Neural progenitor cell (in vitro differentiated cells): ENCODE results near the gene PTOV1. TPM values are rescaled to one million over a fixed set of nuclear protein-coding genes. Genes with fewer than 3 reads are reported as not detected.

Experiments
- DNase-seq: peaks from one replicate; pipeline ENCODE4 v3.0.0-alpha.2; 2016; ENCODE audit warnings: low spot score
- H2AFZ ChIP-seq: fragments of 200-600 bp; sonication (generic); replicated peaks from 2 replicates; pipeline ENCODE4 v1.6.1; 2016; ENCODE audit warnings: antibody characterized with exemption
- H3F3A ChIP-seq: fragments of 200-600 bp; sonication (generic); 2 replicates; pipeline ENCODE4 v1.6.1; 2016; ENCODE audit warnings: antibody characterized with exemption, low read depth
- H3K27ac ChIP-seq: fragments of 200-600 bp; sonication (generic); 2 replicates; pipeline ENCODE4 v1.5.1; 2016; ENCODE audit warnings: mild to moderate bottlenecking
- H3K27me3 ChIP-seq: fragments of 200-600 bp; sonication (generic); 2 replicates; pipeline ENCODE4 v1.6.1; 2016; ENCODE audit warnings: mild to moderate bottlenecking, moderate library complexity
- H3K36me3 ChIP-seq: fragments of 200-600 bp; sonication (generic); 2 replicates; pipeline ENCODE4 v1.5.1; 2016
- H3K4me1 ChIP-seq: fragments of 200-600 bp; sonication (generic); 2 replicates; pipeline ENCODE4 v1.6.1; 2016; ENCODE audit warnings: mixed run types
- H3K4me2 ChIP-seq: fragments of 200-600 bp; sonication (generic); 2 replicates; pipeline ENCODE4 v1.6.1; 2016
- H3K4me3 ChIP-seq: fragments of 200-600 bp; sonication (generic); 2 replicates; pipeline ENCODE4 v1.5.1; 2016
- H3K79me2 ChIP-seq: fragments of 200-600 bp; sonication (generic); 2 replicates; pipeline ENCODE4 v1.6.1; 2016; ENCODE audit warnings: low read depth
- H3K9ac ChIP-seq: fragments of 200-600 bp; sonication (generic); 2 replicates; pipeline ENCODE4 v1.6.1; 2016
- H3K9me3 ChIP-seq: fragments of 200-600 bp; sonication (generic); 2 replicates; pipeline ENCODE4 v1.5.1; 2016; ENCODE audit warnings: low read depth
- H4K20me1 ChIP-seq: fragments of 200-600 bp; sonication (generic); 2 replicates; pipeline ENCODE4 v1.6.1; 2016; ENCODE audit warnings: low read depth
- H3K27ac Mint-ChIP-seq: 3 replicates; pipeline ENCODE4 v1.8.0; 2021; ENCODE audit warnings: mixed read lengths
- H3K27me3 Mint-ChIP-seq: 2 replicates; pipeline ENCODE4 v1.8.0; 2022; ENCODE audit warnings: low read depth, mild to moderate bottlenecking, inconsistent platforms, moderate library complexity, mixed read lengths; ENCODE audit not compliant: insufficient read depth
- H3K36me3 Mint-ChIP-seq: 3 replicates; pipeline ENCODE4 v1.8.0; 2021; ENCODE audit warnings: mixed read lengths
- H3K4me1 Mint-ChIP-seq: 3 replicates; pipeline ENCODE4 v1.8.0; 2021; ENCODE audit warnings: mixed read lengths
- H3K4me3 Mint-ChIP-seq: 3 replicates; pipeline ENCODE4 v1.8.0; 2021; ENCODE audit warnings: mild to moderate bottlenecking, moderate library complexity, mixed read lengths
- H3K9me3 Mint-ChIP-seq: 3 replicates; pipeline ENCODE4 v1.8.0; 2020; ENCODE audit warnings: mixed read lengths
- EZH2 ChIP-seq: fragments of 200-600 bp; sonication (generic); IDR thresholded peaks from 2 replicates; pipeline ENCODE4 v1.6.1; 2017; ENCODE audit warnings: antibody characterized with exemption, mild to moderate bottlenecking, moderate library complexity
- EZH2phosphoT487 ChIP-seq: fragments of 200-600 bp; sonication (generic); IDR thresholded peaks from 2 replicates; pipeline ENCODE4 v1.6.1; 2017; ENCODE audit warnings: antibody characterized with exemption
- total RNA-seq: library from RNA; depleted of rRNA; stranded (reverse); fragments of >200 nt; gene quantifications from 2 replicates; pipeline ENCODE4 v1.2.3, GENCODE V29; 2015; ENCODE audit warnings: low replicate concordance
- TF ChIP-seq, protein P1 (sequence below): fragments of 200-600 bp; sonication (generic); IDR thresholded peaks from 2 replicates; pipeline ENCODE4 v1.5.1; 2017; ENCODE audit warnings: antibody characterized with exemption, mild to moderate bottlenecking

PTOV1 gene
- total RNA-seq, 1 donor from 2014 or later, result 63.5 TPM

GRCh38 chr19:49906879-49907564 is 56.1 kb downstream of the PTOV1 start:
- Histone ChIP-seq H3K4me3 (no peak overlapping the region), H3K4me2 (no peak overlapping the region), H3K27ac (no peak overlapping the region), H3K27me3 (no peaks in the 10 kb centered on the region), H3K9me3 (no peaks in the 10 kb centered on the region), H3K36me3 (no peaks in the 10 kb centered on the region), H2AFZ (no peak overlapping the region), H3K4me1 (no peaks in the 10 kb centered on the region), H4K20me1 (peaks cover 56% of the 10 kb centered on the region), H3F3A (peaks cover 8% of the 10 kb centered on the region), H3K79me2 (peaks cover 13% of the 10 kb centered on the region), H3K9ac (no peak overlapping the region)
- H3K4me1 Mint-ChIP-seq, result peaks cover 3% of the 10 kb centered on the region
- H3K36me3 Mint-ChIP-seq, result peaks cover 25% of the 10 kb centered on the region
- DNase-seq, result no peak
- TF ChIP-seq EZH2, result no peak
- TF ChIP-seq, protein P1, sequence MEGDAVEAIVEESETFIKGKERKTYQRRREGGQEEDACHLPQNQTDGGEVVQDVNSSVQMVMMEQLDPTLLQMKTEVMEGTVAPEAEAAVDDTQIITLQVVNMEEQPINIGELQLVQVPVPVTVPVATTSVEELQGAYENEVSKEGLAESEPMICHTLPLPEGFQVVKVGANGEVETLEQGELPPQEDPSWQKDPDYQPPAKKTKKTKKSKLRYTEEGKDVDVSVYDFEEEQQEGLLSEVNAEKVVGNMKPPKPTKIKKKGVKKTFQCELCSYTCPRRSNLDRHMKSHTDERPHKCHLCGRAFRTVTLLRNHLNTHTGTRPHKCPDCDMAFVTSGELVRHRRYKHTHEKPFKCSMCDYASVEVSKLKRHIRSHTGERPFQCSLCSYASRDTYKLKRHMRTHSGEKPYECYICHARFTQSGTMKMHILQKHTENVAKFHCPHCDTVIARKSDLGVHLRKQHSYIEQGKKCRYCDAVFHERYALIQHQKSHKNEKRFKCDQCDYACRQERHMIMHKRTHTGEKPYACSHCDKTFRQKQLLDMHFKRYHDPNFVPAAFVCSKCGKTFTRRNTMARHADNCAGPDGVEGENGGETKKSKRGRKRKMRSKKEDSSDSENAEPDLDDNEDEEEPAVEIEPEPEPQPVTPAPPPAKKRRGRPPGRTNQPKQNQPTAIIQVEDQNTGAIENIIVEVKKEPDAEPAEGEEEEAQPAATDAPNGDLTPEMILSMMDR, result no peak
- no peak for TF ChIP-seq EZH2phosphoT487
- no peak overlapping the region for H3K27ac Mint-ChIP-seq
- H3K4me3 Mint-ChIP-seq, result no peak overlapping the region
- H3K9me3 Mint-ChIP-seq, result no peaks in the 10 kb centered on the region
- H3K27me3 Mint-ChIP-seq, result peaks cover 9% of the 10 kb centered on the region

DNA sequence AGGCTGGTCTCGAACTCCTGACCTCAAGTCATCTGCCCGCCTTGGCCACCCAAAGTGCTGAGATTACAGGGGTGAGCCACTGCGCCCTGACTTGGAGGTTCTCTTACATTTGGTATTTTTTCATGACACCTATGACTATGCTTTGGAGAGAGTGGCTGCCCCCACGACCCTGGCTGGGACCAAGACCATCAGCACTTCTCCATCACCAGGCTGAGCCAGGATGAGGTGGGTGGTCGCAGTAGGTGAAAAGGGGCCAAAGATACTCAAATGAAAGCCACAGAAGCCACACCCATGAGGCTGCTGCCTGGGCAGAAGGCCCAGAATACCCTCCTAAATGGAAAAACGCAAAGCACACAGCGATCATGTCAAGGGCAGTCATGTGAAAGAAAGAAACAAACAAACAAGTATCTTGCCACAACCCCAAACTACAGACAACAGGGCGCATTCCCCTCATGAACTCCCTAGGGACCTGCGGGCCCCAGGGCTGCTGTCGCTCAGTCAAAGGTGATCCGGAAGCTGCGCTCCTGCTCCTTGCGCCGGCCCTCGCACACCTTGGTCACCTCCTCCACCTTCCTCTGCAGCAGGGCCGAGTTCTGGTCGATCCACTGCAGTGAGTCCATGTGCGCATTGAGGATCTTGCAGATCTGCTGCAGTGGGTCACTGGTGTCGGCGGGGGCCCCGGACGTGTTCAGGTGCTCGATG is 56.9 kb downstream of the PTOV1 start:
- Histone ChIP-seq H3K9ac (no peak overlapping the region), H3K36me3 (no peaks in the 10 kb centered on the region), H3K4me3 (no peak overlapping the region), H3K27me3 (no peaks in the 10 kb centered on the region), H3K4me1 (no peaks in the 10 kb centered on the region), H3K9me3 (no peaks in the 10 kb centered on the region), H4K20me1 (peaks cover 60% of the 10 kb centered on the region), H2AFZ (no peak overlapping the region), H3K27ac (no peak overlapping the region), H3K79me2 (peaks cover 21% of the 10 kb centered on the region), H3F3A (peaks cover 8% of the 10 kb centered on the region), H3K4me2 (no peak overlapping the region)
- H3K27me3 Mint-ChIP-seq, result peaks cover 12% of the 10 kb centered on the region
- TF ChIP-seq EZH2, result no peak
- peaks cover 3% of the 10 kb centered on the region for H3K4me1 Mint-ChIP-seq
- no peak overlapping the region for H3K27ac Mint-ChIP-seq
- DNase-seq, result no peak
- no peaks in the 10 kb centered on the region for H3K9me3 Mint-ChIP-seq
- H3K36me3 Mint-ChIP-seq, result peaks cover 25% of the 10 kb centered on the region
- H3K4me3 Mint-ChIP-seq, result no peak overlapping the region

DNA sequence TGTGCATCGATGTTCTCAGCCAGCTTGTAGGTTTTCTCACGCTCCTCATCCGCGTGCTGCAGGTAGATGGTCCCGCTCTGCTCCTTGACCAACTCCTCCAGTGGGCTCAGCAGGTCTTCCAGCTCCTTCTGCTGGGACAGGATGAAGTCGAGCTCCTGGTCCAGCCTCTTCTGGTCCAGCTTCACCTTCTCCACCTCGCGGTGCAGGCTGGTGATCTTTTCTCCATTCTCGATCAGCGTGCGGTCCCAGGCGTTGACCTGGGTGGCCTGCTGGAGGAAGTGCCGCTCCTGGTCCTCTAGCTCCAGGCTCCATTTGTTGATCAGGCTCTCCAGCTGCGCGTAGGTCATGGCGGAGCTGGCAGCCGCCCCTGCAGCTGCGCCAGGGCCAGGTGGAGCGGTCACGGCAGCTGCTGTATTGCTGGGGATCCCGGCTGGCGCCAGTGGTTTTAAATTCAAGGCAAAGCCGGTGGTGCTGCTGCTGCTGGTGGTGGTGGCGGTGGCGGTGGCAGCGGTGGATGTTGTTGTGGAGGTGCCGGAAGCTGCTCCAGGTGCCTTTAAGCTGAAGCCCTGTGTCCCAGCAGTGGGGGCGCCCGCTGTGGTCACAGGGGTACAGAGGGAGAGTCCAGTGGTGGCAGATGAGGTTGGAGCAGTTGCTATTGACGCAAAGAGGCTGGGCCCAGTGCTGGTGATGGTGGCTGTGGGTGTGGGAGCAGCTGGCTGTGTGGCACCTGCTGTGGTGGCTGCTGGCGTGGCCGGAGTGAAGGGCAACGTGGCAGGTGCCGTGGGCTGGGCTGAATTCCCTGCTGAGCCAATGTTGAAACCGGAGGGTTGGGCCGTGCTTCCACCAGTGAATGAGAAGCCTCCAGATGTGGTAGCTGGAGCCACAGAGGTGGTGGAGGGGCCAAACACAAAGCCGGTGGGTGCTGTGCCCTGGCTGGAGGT is 57.8 kb downstream of the PTOV1 start:
- Mint-ChIP-seq H3K27ac (no peak overlapping the region), H3K4me3 (no peak overlapping the region), H3K4me1 (peaks cover 3% of the 10 kb centered on the region), H3K9me3 (no peaks in the 10 kb centered on the region), H3K27me3 (peaks cover 12% of the 10 kb centered on the region), H3K36me3 (peaks cover 32% of the 10 kb centered on the region)
- Histone ChIP-seq H3K9me3 (no peaks in the 10 kb centered on the region), H3K36me3 (no peaks in the 10 kb centered on the region), H3K79me2 (peaks cover 30% of the 10 kb centered on the region), H3F3A (peaks cover 8% of the 10 kb centered on the region), H3K4me2 (no peak overlapping the region), H3K4me1 (no peaks in the 10 kb centered on the region), H4K20me1 (peaks cover 68% of the 10 kb centered on the region), H3K9ac (no peak overlapping the region), H3K4me3 (no peak overlapping the region), H2AFZ (no peak overlapping the region), H3K27me3 (no peaks in the 10 kb centered on the region), H3K27ac (no peak overlapping the region)
- no peak for DNase-seq
- no peak for TF ChIP-seq EZH2phosphoT487
- no peak for TF ChIP-seq EZH2
- TF ChIP-seq, protein P1, result no peak
